HepG2 (cell line): ENCODE results near the gene KRTAP10-9. TPM values are rescaled to one million over a fixed set of nuclear protein-coding genes. Genes with fewer than 3 reads are reported as not detected.
A peak's percentile ranks its signal among the peaks of the same experiment; 100 is the strongest.

Experiments used
- ATAC-seq: fragments of 200-7000 bp; cut with Tn5 transposase; 3 replicates; pipeline ENCODE4 v1.9.1; 2020; ENCODE audit warnings: mild to moderate bottlenecking, moderate library complexity
- BruUV-seq: library from RNA; stranded (reverse); fragments of 400-500 nt; replicated peaks from 2 replicates; lab custom pipeline; 2021; lab: Mats Ljungman, UMichigan
- CTCF ChIA-PET: fragments of 300-600 bp; formaldehyde crosslinking; extraction: SDS; loops from one replicate; lab custom pipeline; 2021; ENCODE audit warnings: low total read pairs, inconsistent platforms, low intra/inter-chr PET ratio; lab: Yijun Ruan, JAX
- POLR2A ChIA-PET: fragments of 350-600 bp; sonication (Branson Sonifier 250); formaldehyde crosslinking; loops from one replicate; lab custom pipeline; 2020; ENCODE audit warnings: antibody characterized with exemption, inconsistent platforms; lab: Yijun Ruan, JAX
- DNase-seq: peaks from one replicate; pipeline ENCODE4 v3.0.0-alpha.2; 2015; ENCODE audit warnings: low spot score
- FAIRE-seq: peaks from 3 replicates; lab custom pipeline; 2011; peaks lifted over from hg19 to GRCh38; lab: Jason Lieb, UNC
- H2AFZ ChIP-seq: one replicate; pipeline ENCODE4 v1.6.1; 2011; ENCODE audit warnings: low read length, inconsistent platforms
- H3K27ac ChIP-seq: fragments of 300-600 bp; 3 replicates; pipeline ENCODE4 v1.8.0; 2011; ENCODE audit warnings: mixed run types, mild to moderate bottlenecking, mixed read lengths, low read length, inconsistent platforms; ENCODE audit not compliant: insufficient read depth; ENCODE audit errors: extremely low read length
- H3K27me3 ChIP-seq, 2 experiments: fragments of 200-600 bp in 1 of 2; 2 replicates in 1 of 2; 3 replicates in 1 of 2; pipeline versions ENCODE4 v1.6.0 to v1.8.0; 2011; ENCODE audit warnings: low read length in 2 of 2, mild to moderate bottlenecking in 2 of 2, moderate library complexity in 2 of 2, inconsistent platforms in 1 of 2; ENCODE audit not compliant: insufficient read depth in 2 of 2, control insufficient read depth in 1 of 2
- H3K36me3 ChIP-seq, 2 experiments: fragments of 200-600 bp in 1 of 2; replicated peaks in 1 of 2; 2 replicates in 1 of 2; 3 replicates in 1 of 2; pipeline versions ENCODE4 v1.5.1 to v1.8.0; 2011; ENCODE audit warnings: low read length in 2 of 2, inconsistent platforms in 1 of 2; ENCODE audit not compliant: insufficient read depth in 2 of 2, control insufficient read depth in 1 of 2
- H3K4me1 ChIP-seq: 2 replicates; pipeline ENCODE4 v1.5.1; 2012; ENCODE audit warnings: low read length, inconsistent platforms; ENCODE audit not compliant: insufficient read depth
- H3K4me2 ChIP-seq: 2 replicates; pipeline ENCODE4 v1.6.0; 2011; ENCODE audit warnings: low read depth, low read length, inconsistent platforms
- H3K4me3 ChIP-seq, 3 experiments: fragments of 200-600 bp in 1 of 3; sonication (generic), shearing (Covaris generic) in 1 of 3; replicated peaks in 1 of 3; 2 replicates each; pipeline ENCODE4 v1.5.1; 2011 to 2016; ENCODE audit warnings: low read length in 3 of 3, inconsistent platforms in 2 of 3, low read depth in 2 of 3, mild to moderate bottlenecking in 2 of 3, control low read depth in 1 of 3, mixed read lengths in 1 of 3; ENCODE audit not compliant: insufficient read depth in 1 of 3
- H3K79me2 ChIP-seq: one replicate; pipeline ENCODE4 v1.6.1; 2011; ENCODE audit warnings: low read length, inconsistent platforms; ENCODE audit not compliant: insufficient read depth
- H3K9ac ChIP-seq: 2 replicates; pipeline ENCODE4 v1.6.0; 2011; ENCODE audit warnings: mild to moderate bottlenecking, low read depth, low read length, inconsistent platforms; ENCODE audit not compliant: insufficient read depth
- H3K9me3 ChIP-seq: 2 replicates; pipeline ENCODE4 v1.5.1; 2012; ENCODE audit warnings: mild to moderate bottlenecking, low read length
- H4K20me1 ChIP-seq: 2 replicates; pipeline ENCODE4 v1.6.0; 2011; ENCODE audit warnings: inconsistent platforms, mild to moderate bottlenecking, low read length, moderate library complexity; ENCODE audit not compliant: insufficient read depth
- CENPT ChIP-seq: sonication (generic); formaldehyde crosslinking; IDR thresholded peaks from 2 replicates; pipeline ENCODE4 v1.8.0; 2022; ENCODE audit warnings: low read depth, mild to moderate bottlenecking, moderate library complexity, missing genetic modification reagents
- MAF1 ChIP-seq: sonication (generic); formaldehyde crosslinking; IDR thresholded peaks from 2 replicates; pipeline ENCODE4 v1.5.0; 2020; ENCODE audit warnings: missing genetic modification reagents, borderline replicate concordance
- PTBP1 ChIP-seq: fragments of 200-400 bp; formaldehyde crosslinking; IDR thresholded peaks from 2 replicates; pipeline ENCODE4 v1.6.1; 2018; ENCODE audit warnings: low read length, low read depth; ENCODE audit not compliant: poor library complexity, severe bottlenecking
- ZNF24 ChIP-seq: fragments of 450-650 bp; IDR thresholded peaks from 2 replicates; pipeline ENCODE4 v1.6.1; 2017; ENCODE audit warnings: antibody characterized with exemption, mild to moderate bottlenecking
- ZNF547 ChIP-seq: sonication (generic); formaldehyde crosslinking; IDR thresholded peaks from 2 replicates; pipeline ENCODE4 v1.5.1; 2020; ENCODE audit warnings: mild to moderate bottlenecking, missing genetic modification reagents
- ZNF670 ChIP-seq: sonication (generic); formaldehyde crosslinking; IDR thresholded peaks from 2 replicates; pipeline ENCODE4 v1.8.0; 2022; ENCODE audit warnings: mild to moderate bottlenecking, missing genetic modification reagents, borderline replicate concordance
- ZNF768 ChIP-seq: sonication (generic); formaldehyde crosslinking; IDR thresholded peaks from 2 replicates; pipeline ENCODE4 v1.4.0; 2020; ENCODE audit warnings: missing genetic modification reagents
- WGBS: methylation state at CpG from one replicate; pipeline ENCODE4 v1.1.6; 2017; ENCODE audit warnings: low lambda C conversion rate; 5-methylcytosine and 5-hydroxymethylcytosine counted together
- in situ Hi-C: cut with HindIII; loops from 2 replicates; pipeline ENCODE4 v1.10.0; 2017; ENCODE audit warnings: low pct_unique_long_range_greater_than_20kb; ENCODE audit not compliant: extremely low pct_ligation_motif_present
- intact Hi-C: fragments of 100-400 bp; cut with micrococcal nuclease; formaldehyde crosslinking; loops from one replicate; pipeline ENCODE4 v1.10.0; 2022; ENCODE audit not compliant: unreplicated experiment
- polyA plus RNA-seq, 8 experiments: library from polyadenylated mRNA; depleted of rRNA in 3 of 8; stranded (reverse) in 7 of 8; unstranded in 1 of 8; fragments of >200 nt; fragmentation: Illumina TruSeq in 4 of 8; extraction: Trizol in 4 of 8; gene quantifications; 2 replicates each; pipeline versions ENCODE4 v1.2.1 to v1.2.3, GENCODE V29; 2011 to 2016; ENCODE audit warnings: low read depth in 4 of 8, missing spikeins in 1 of 8, mixed read lengths in 1 of 8; ENCODE audit not compliant: insufficient read depth in 1 of 8
- total RNA-seq, 5 experiments: library from RNA; depleted of rRNA; stranded (reverse); fragments of >200 nt; fragmentation: Illumina TruSeq; extraction: Trizol; gene quantifications; 2 replicates each; pipeline ENCODE4 v1.2.3, GENCODE V29; 2016; ENCODE audit warnings: low read depth in 1 of 5
- TF ChIP-seq, protein P1 (sequence below): sonication (generic); formaldehyde crosslinking; IDR thresholded peaks from 2 replicates; pipeline ENCODE4 v1.5.1; 2020; ENCODE audit warnings: missing genetic modification reagents, mild to moderate bottlenecking, borderline replicate concordance

Gene KRTAP10-9
- total and polyA plus RNA-seq, 2 of the 13 experiments (the other 11 are each of a cell fraction or from before 2014, with no cell fraction given): not detected

DNA sequence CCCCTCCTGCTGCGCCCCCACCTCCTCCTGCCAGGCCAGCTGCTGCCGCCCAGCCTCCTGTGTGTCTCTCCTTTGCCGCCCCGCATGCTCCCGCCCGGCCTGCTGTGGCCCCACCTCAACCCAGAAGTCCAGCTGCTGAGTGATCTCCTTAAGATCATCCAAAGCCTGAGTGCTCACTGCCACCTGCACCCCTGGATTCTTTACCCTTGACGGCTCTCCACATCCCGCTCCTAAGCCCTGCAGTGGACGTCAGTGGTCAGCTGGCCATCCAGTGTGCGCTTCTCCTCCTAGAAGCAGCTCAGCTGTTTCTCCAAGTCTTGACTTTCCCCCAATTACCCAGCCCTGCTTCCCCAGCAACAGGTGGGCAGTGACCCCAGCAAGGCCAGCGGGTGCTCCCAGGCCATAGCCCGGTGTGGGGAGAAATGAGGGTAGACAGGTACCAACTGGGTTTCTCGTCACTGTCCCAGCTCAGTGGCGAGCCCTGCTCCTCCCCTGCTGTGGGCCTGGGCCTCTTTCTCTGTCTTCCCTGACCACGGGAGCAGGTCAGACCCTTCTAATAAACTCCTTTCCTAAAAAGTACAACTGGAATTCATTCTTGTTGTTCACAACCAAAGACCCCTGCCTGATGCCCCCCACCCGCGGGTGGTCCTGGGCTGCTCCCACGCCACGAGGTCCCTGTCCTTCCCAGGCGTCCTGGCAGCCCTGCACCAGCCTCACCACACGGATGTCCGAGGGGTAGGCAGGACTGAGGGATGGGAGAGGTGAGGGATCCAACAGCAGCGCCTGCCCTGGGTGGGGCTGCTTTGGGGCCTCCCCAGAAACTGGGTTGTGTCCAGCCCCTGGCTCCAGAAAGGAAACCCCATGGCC, 25.1 kb upstream of the KRTAP10-9 start:
- DNase-seq (no peak), FAIRE-seq (no peak), ATAC-seq (peak; percentile 38; the same call in 2 of the 3 replicates)
- intact Hi-C loops (no loop called here), in situ Hi-C loops (no loop called here)
- H3K36me3 ChIP-seq: no peaks in the 10 kb centered on the region
- ChIA-PET CTCF (no interaction called here), POLR2A (no interaction called here)
- peaks cover 0 to 1% of the 10 kb centered on the region in 2 experiments; a peak in 1 of 5 replicates for H3K27me3 ChIP-seq
- WGBS: 80% methylated on average over 15 of the region's 23 CpGs
- H3K9ac ChIP-seq: no peak overlapping the region
- H4K20me1 ChIP-seq: no peaks in the 10 kb centered on the region
- H3K4me3 ChIP-seq: no peak overlapping the region
- TF ChIP-seq MAF1 (CRISPR knock-in tag): no peak
- TF ChIP-seq, protein P1, sequence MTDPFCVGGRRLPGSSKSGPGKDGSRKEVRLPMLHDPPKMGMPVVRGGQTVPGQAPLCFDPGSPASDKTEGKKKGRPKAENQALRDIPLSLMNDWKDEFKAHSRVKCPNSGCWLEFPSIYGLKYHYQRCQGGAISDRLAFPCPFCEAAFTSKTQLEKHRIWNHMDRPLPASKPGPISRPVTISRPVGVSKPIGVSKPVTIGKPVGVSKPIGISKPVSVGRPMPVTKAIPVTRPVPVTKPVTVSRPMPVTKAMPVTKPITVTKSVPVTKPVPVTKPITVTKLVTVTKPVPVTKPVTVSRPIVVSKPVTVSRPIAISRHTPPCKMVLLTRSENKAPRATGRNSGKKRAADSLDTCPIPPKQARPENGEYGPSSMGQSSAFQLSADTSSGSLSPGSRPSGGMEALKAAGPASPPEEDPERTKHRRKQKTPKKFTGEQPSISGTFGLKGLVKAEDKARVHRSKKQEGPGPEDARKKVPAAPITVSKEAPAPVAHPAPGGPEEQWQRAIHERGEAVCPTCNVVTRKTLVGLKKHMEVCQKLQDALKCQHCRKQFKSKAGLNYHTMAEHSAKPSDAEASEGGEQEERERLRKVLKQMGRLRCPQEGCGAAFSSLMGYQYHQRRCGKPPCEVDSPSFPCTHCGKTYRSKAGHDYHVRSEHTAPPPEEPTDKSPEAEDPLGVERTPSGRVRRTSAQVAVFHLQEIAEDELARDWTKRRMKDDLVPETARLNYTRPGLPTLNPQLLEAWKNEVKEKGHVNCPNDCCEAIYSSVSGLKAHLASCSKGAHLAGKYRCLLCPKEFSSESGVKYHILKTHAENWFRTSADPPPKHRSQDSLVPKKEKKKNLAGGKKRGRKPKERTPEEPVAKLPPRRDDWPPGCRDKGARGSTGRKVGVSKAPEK: no peak
- no TSS peak for BruUV-seq
- no peak overlapping the region for H3K4me2 ChIP-seq
- no peaks in the 10 kb centered on the region for H3K9me3 ChIP-seq
- H2AFZ ChIP-seq: no peak overlapping the region
- no peak overlapping the region for H3K27ac ChIP-seq
- no peaks in the 10 kb centered on the region for H3K79me2 ChIP-seq
- no peaks in the 10 kb centered on the region for H3K4me1 ChIP-seq

DNA sequence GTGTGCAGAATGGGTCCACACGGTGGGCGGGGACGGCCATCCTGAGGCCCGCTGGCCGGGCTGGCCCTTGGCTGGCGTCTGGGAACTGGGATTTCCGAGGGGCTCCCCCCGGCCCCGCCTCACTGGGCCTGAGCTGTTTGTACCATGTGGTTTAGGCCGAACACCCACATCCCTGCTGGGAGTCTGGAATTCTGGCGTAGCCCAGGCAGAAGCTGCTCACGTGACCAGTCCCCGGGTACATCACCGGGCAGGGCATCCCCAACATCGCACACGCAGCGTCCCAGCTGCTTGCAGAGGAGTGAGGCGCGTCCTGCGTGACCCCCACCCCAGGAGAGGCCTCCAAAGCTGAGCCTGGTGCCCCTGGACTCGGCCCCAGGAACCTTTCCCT, 24.4 kb upstream of the KRTAP10-9 start:
- no peaks in the 10 kb centered on the region for H3K79me2 ChIP-seq
- FAIRE-seq (no peak), ATAC-seq (no peak; the same call in 2 of the 3 replicates), DNase-seq (no peak)
- no peaks in the 10 kb centered on the region for H3K4me1 ChIP-seq
- no TSS peak for BruUV-seq
- H3K4me2 ChIP-seq: no peak overlapping the region
- POLR2A ChIA-PET: no interaction called here
- H3K4me3 ChIP-seq: no peak overlapping the region
- in situ Hi-C loops (no loop called here), intact Hi-C loops (no loop called here)
- no peaks in the 10 kb centered on the region for H3K9me3 ChIP-seq
- no CpG with 5 or more reads among the region's 21 CpGs for WGBS
- H4K20me1 ChIP-seq: no peaks in the 10 kb centered on the region
- no peaks in the 10 kb centered on the region for H3K36me3 ChIP-seq
- CTCF ChIA-PET: no interaction called here
- no peak overlapping the region for H3K27ac ChIP-seq
- no peak overlapping the region for H3K9ac ChIP-seq
- no peak overlapping the region for H2AFZ ChIP-seq
- peaks cover 0 to 1% of the 10 kb centered on the region in 2 experiments; a peak in 1 of 5 replicates for H3K27me3 ChIP-seq
- TF ChIP-seq PTBP1 (no peak), ZNF768 (CRISPR knock-in tag) (no peak), ZNF670 (CRISPR knock-in tag) (no peak), ZNF24 (no peak), ZNF547 (no peak), CENPT (CRISPR knock-in tag) (no peak)
